HG03066 (cell line): ENCODE measurements around the gene RAB34.
"Not testable (repeated sequence)": the region's sequence is repeated elsewhere in the genome, so short reads cannot be mapped to it uniquely, and the experiment has no call there.

Source experiments
- ATAC-seq: cut with Tn5 transposase; IDR thresholded peaks from one replicate; pipeline ENCODE4 v1.9.1; 2021; ENCODE audit warnings: low read depth; ENCODE audit not compliant: unreplicated experiment

The RAB34 gene

GRCh38 chr17:28733346-28733745 is 15.7 kb upstream of the RAB34 start:
- no peak for ATAC-seq

- no peak for ATAC-seq
These were observed 12.3 kb upstream of the RAB34 start for GRCh38 chr17:28729950-28730330.

GRCh38 chr17:28728364-28729200 is 10.9 kb upstream of the RAB34 start, which contains the start of gene NEK8:
TSS of gene NEK8 (plus strand) at chr17:28728788. CDS start at chr17:28728814, 26 bp downstream.
- ATAC-seq = no peak

- peak; percentile 42 for ATAC-seq
These were observed 9.2 kb upstream of the RAB34 start for GRCh38 chr17:28726627-28727491.

GRCh38 chr17:28726226-28726626 is 8.6 kb upstream of the RAB34 start, which contains the start of gene TLCD1:
TSS of gene TLCD1 (minus strand) at chr17:28726233. CDS start at chr17:28726097, 136 bp downstream.
- no peak for ATAC-seq

- ATAC-seq = no peak
These were observed 8.1 kb upstream of the RAB34 start for GRCh38 chr17:28725660-28726225.

- no peak for ATAC-seq
These were observed 7.5 kb upstream of the RAB34 start for GRCh38 chr17:28725166-28725659.

GRCh38 chr17:28724500-28725165 is 7.0 kb upstream of the RAB34 start:
- no peak for ATAC-seq

- ATAC-seq = not testable (repeated sequence)
These were observed 6.3 kb upstream of the RAB34 start for GRCh38 chr17:28723836-28724499.

- no peak for ATAC-seq
These were observed 5.6 kb upstream of the RAB34 start for GRCh38 chr17:28723159-28723835.

- ATAC-seq = no peak
These were observed 4.9 kb upstream of the RAB34 start for GRCh38 chr17:28722417-28723158.

GRCh38 chr17:28720997-28721329 is 3.3 kb upstream of the RAB34 start:
- not testable (repeated sequence) for ATAC-seq

- no peak for ATAC-seq
These were observed 2.8 kb upstream of the RAB34 start for GRCh38 chr17:28720247-28720996.

- no peak for ATAC-seq
These were observed 1.4 kb upstream of the RAB34 start for GRCh38 chr17:28719021-28719433.

GRCh38 chr17:28718333-28719020 is 809 bp upstream of the RAB34 start:
- no peak for ATAC-seq

GRCh38 chr17:28716740-28717577 is 709 bp downstream of the RAB34 start:
- no peak for ATAC-seq
